Measurements from ENCODE around the gene NSDHL. TPM values are rescaled to one million over a fixed set of nuclear protein-coding genes. Genes with fewer than 3 reads are reported as not detected.

The NSDHL gene
- 21.7 and 25.9 TPM in 2 replicates for total RNA-seq

GRCh38 chrX:152830312-152831305 is at the start of gene NSDHL, which contains the start of gene CETN2:
Gene NSDHL (plus strand): TSS chrX:152831063. CDS start chrX:152846325, 15,262 bp downstream.
Gene CETN2 (minus strand): TSS chrX:152830757. CDS start chrX:152830710, 47 bp downstream.

GRCh38 chrX:152897222-152898131 is 66.6 kb downstream of the NSDHL start, which contains the start of gene ZNF185:
Gene ZNF185 (plus strand): TSS chrX:152898067. CDS start chrX:152914490, 16,423 bp downstream.

Other genes with a start within 250 kb of the NSDHL start
- gene GABRQ, start 193.2 kb upstream of the NSDHL start, total RNA-seq, result not detected in 2 replicates
- not detected in 2 replicates for gene MAGEA3, start 132.3 kb upstream of the NSDHL start, total RNA-seq
- gene CSAG2, start 121.8 kb upstream of the NSDHL start, total RNA-seq, result not detected in 2 replicates
- gene MAGEA2B, start 116.4 kb upstream of the NSDHL start, total RNA-seq, result not detected in 2 replicates
- gene CSAG1, start 97.3 kb upstream of the NSDHL start, total RNA-seq, result not detected in 2 replicates
- gene MAGEA12, start 97.3 kb upstream of the NSDHL start, total RNA-seq, result not detected in 2 replicates
- gene MAGEA2, start 77.2 kb upstream of the NSDHL start, total RNA-seq, result not detected in 2 replicates
- gene CSAG3, start 71.8 kb upstream of the NSDHL start, total RNA-seq, result not detected in 2 replicates
- not detected in 2 replicates for gene MAGEA6, start 61.4 kb upstream of the NSDHL start, total RNA-seq
- gene CETN2, start 306 bp upstream of the NSDHL start, total RNA-seq, result 27.1 and 36.5 TPM in 2 replicates
- gene ZNF185, start 67.0 kb downstream of the NSDHL start, total RNA-seq, result 4.6 and 5.0 TPM in 2 replicates
- not detected in 2 replicates for gene PNMA5, start 163.1 kb downstream of the NSDHL start, total RNA-seq
- gene PNMA3, start 225.4 kb downstream of the NSDHL start, total RNA-seq, result not detected in 2 replicates
- 2.0 and 4.6 TPM in 2 replicates for gene PNMA6A, start 241.4 kb downstream of the NSDHL start, total RNA-seq